LoVo (cell line): ENCODE data around the gene CEACAM5.
A peak's percentile ranks its signal among the peaks of the same experiment; 100 is the strongest.

ENCODE experiments used
- DNase-seq: peaks from one replicate; pipeline ENCODE4 v3.0.0-alpha.2; 2016; ENCODE audit warnings: low spot score

The CEACAM5 gene

GRCh38 chr19:41708481-41708880, at the start of gene CEACAM5:
TSS of gene CEACAM5 (plus strand) at chr19:41708626. CDS start at chr19:41708732, 106 bp downstream.
- peak; percentile 55 for DNase-seq

- no peak for DNase-seq
Observed at GRCh38 chr19:41666075-41666474, 42.4 kb upstream of the CEACAM5 start.

DNA sequence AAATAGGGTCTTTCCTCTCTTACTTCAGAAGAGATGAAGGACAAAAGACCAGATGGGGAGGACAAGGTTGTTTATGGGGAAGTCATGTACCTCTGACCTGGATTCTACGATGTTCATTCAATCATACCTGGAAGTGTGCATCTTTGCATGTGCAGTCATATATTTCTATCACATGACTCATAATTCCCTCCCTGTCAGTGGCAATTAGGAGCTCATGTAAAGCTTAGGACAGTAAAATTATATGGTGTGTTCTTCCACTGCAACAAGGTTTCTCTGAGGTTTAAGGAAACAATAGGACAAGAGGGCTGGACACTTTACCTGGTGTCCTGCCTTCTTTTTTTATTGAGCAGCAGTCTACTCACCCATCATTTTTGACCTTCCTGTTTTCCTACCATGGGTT, 40.1 kb upstream of the CEACAM5 start:
- DNase-seq, result no peak

- DNase-seq, result no peak
Observed at GRCh38 chr19:41670755-41671154, 37.7 kb upstream of the CEACAM5 start.

DNA sequence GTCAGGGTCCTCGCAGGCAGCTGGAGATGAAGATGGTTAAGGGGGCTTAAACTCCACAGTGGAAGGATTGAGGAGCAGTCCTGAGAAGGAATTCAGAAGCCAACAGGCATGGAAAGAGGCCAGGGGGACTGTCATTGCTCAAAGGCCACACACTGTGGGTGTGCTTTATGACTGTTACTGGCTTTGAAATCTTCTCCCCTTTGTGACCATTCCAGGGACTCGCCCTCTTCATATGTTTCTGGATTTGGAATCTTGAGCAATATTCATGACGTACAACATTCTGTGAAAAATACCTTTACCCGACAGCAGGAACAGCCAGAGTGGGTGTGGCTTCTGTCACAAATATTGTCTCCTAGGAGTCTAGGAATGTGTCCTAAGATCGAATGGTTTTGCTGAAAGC, 36.9 kb upstream of the CEACAM5 start:
- DNase-seq, result peak; percentile 58

DNA sequence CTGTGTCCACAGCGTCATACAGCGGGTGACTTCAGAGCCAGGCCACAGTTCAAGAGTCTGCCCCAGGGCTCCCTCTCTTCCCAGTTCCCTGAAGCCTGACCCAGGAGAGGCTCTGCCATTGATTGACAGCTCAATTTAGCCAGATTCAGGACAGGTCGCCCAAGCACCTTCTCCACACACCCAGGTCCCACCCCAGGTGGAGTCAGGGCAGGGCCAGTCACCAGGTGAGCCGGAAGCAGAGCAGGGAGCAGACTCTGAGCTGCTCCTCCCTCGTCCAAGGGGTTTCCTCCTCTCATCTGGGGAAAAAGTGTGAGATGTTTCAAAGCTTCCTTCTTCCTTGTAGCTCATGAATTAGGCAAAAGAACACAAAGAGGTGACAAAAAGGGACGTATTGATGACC, 26.0 kb upstream of the CEACAM5 start:
- no peak for DNase-seq

DNA sequence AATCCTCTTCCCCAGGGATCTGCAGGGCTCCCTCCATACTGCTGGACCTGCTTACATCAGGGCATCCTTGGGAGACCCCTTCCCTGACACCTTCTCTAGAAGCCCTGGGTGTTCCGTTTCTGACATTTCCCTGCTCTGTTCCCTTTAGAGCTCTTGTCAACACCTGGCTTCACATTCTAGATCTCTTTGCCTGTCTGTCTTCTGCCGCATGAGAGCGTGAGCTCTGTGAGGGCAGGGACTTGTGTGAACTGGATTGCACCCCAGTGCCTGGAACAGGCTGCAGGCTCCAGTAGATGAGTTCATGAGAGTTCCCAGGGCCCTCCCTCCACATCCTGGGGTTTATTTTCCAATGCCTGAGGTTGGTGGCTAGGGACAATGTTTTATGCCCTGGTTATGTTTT, 21.0 kb upstream of the CEACAM5 start:
- DNase-seq, result no peak

DNA sequence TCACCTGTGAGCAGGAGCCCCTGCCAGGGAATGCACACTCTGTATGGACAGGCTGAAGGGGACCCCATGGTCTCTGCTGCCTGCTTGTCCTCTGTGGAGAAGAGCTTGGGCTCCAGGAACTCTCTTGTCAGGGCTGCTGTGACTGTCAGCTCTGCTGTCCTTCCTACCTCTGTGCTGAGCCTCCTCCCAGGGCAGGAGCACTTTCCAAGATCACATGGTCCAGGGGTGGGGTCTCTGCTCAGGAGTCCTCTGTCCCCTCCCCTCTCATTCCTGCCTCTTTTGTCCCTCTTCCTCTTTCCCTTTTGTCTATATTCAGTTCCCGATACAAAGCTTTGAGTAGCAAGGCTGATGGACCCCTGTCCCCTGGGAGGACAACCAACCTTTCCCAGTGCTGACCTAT, 20.3 kb upstream of the CEACAM5 start, which contains the start of gene CEACAM7:
Gene CEACAM7 (minus strand): TSS at position 173 of the 400 bp plus-strand sequence. CDS start 105 bp downstream, at position 68.
- no peak for DNase-seq

DNA sequence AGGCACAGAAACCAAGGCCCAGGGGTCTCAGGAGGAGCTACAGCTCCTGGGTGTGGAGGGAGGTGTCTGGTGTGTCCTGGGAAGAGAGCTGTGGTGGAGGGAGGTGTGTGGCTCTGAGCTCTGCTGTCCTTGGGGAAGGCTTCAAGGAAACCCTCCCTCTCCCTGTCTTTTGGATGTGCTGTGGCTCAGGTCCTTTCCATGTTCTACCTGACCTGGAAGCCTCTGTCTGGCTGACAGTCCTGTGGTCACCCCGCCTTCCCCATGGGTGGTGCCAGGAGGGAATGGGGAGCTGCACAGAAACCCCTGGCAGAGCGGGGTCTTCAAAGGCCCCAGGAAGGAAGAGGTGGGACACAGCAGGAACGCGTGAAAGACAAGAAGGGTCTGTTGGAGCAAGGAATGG, 19.7 kb upstream of the CEACAM5 start:
- DNase-seq, result no peak

- no peak for DNase-seq
Observed at GRCh38 chr19:41689993-41690800, 18.2 kb upstream of the CEACAM5 start.

GRCh38 chr19:41690801-41691065, 17.7 kb upstream of the CEACAM5 start:
- no peak for DNase-seq

- peak; percentile 31 for DNase-seq
Observed at GRCh38 chr19:41691268-41691970, 17.0 kb upstream of the CEACAM5 start.

GRCh38 chr19:41694196-41694595, 14.2 kb upstream of the CEACAM5 start:
- no peak for DNase-seq

DNA sequence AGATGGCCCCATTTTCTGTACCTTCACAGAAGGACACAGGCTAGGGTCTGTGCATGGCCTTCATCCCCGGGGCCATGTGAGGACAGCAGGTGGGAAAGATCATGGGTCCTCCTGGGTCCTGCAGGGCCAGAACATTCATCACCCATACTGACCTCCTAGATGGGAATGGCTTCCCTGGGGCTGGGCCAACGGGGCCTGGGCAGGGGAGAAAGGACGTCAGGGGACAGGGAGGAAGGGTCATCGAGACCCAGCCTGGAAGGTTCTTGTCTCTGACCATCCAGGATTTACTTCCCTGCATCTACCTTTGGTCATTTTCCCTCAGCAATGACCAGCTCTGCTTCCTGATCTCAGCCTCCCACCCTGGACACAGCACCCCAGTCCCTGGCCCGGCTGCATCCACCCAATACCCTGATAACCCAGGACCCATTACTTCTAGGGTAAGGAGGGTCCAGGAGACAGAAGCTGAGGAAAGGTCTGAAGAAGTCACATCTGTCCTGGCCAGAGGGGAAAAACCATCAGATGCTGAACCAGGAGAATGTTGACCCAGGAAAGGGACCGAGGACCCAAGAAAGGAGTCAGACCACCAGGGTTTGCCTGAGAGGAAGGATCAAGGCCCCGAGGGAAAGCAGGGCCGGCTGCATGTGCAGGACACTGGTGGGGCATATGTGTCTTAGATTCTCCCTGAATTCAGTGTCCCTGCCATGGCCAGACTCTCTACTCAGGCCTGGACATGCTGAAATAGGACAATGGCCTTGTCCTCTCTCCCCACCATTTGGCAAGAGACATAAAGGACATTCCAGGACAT, 13.4 kb upstream of the CEACAM5 start:
- DNase-seq, result no peak

DNA sequence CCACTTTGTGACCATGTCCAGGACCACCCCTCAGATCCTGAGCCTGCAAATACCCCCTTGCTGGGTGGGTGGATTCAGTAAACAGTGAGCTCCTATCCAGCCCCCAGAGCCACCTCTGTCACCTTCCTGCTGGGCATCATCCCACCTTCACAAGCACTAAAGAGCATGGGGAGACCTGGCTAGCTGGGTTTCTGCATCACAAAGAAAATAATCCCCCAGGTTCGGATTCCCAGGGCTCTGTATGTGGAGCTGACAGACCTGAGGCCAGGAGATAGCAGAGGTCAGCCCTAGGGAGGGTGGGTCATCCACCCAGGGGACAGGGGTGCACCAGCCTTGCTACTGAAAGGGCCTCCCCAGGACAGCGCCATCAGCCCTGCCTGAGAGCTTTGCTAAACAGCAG, 12.7 kb upstream of the CEACAM5 start:
- no peak for DNase-seq

GRCh38 chr19:41696402-41697197, 11.8 kb upstream of the CEACAM5 start:
- peak; percentile 14 for DNase-seq

DNA sequence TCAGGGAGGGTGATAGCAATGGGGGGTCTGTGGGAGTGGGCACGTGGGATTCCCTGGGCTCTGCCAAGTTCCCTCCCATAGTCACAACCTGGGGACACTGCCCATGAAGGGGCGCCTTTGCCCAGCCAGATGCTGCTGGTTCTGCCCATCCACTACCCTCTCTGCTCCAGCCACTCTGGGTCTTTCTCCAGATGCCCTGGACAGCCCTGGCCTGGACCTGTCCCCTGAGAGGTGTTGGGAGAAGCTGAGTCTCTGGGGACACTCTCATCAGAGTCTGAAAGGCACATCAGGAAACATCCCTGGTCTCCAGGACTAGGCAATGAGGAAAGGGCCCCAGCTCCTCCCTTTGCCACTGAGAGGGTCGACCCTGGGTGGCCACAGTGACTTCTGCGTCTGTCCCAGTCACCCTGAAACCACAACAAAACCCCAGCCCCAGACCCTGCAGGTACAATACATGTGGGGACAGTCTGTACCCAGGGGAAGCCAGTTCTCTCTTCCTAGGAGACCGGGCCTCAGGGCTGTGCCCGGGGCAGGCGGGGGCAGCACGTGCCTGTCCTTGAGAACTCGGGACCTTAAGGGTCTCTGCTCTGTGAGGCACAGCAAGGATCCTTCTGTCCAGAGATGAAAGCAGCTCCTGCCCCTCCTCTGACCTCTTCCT, 11.1 kb upstream of the CEACAM5 start:
- DNase-seq, result no peak

DNA sequence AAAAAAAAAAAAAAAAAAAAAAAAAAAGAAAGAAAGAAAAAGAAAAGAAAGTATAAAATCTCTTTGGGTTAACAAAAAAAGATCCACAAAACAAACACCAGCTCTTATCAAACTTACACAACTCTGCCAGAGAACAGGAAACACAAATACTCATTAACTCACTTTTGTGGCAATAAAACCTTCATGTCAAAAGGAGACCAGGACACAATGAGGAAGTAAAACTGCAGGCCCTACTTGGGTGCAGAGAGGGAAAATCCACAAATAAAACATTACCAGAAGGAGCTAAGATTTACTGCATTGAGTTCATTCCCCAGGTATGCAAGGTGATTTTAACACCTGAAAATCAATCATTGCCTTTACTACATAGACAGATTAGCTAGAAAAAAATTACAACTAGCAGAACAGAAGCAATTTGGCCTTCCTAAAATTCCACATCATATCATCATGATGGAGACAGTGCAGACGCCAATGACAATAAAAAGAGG, 9.6 kb upstream of the CEACAM5 start:
- DNase-seq, result peak; percentile 65

- DNase-seq, result peak; percentile 45
Observed at GRCh38 chr19:41699231-41699967, 9.0 kb upstream of the CEACAM5 start.

DNA sequence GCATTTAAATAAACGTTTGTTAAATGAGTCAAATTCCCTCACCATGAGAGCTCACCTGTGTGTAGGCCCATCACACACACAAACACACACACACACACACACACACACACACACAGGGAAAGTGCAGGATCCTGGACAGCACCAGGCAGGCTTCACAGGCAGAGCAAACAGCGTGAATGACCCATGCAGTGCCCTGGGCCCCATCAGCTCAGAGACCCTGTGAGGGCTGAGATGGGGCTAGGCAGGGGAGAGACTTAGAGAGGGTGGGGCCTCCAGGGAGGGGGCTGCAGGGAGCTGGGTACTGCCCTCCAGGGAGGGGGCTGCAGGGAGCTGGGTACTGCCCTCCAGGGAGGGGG, 8.5 kb upstream of the CEACAM5 start:
- DNase-seq, result no peak
